ENCODE data around the gene DPCD. TPM values are rescaled to one million over a fixed set of nuclear protein-coding genes. Genes with fewer than 3 reads are reported as not detected.
A peak's percentile ranks its signal among the peaks of the same experiment; 100 is the strongest.

DPCD gene
- polyA plus RNA-seq, 1 of the 3 experiments (the other 2 are of a cell fraction), result 106 TPM

GRCh38 chr10:101575580-101576210, 12.4 kb upstream of the DPCD start:
- no peak overlapping the region for H2AFZ ChIP-seq (ENCODE audit: low read depth)
- H3K4me1 ChIP-seq (ENCODE audit: control insufficient read depth in 1 of 2, insufficient read depth in 2 of 2, low read depth in 1 of 2, low read length in 1 of 2), result peaks cover 0 to 5% of the 10 kb centered on the region in 2 experiments; a peak in 1 of 4 replicates
- 89% methylated on average over 6 of the region's 7 CpGs for WGBS (ENCODE audit: low lambda C conversion rate)
- H3K9ac ChIP-seq, result no peak overlapping the region
- H3K4me3 ChIP-seq (ENCODE audit: low read depth in 2 of 2, low read length in 1 of 2), result no peak overlapping the region
- H3K27me3 ChIP-seq (ENCODE audit: insufficient read depth), result no peaks in the 10 kb centered on the region
- no peaks in the 10 kb centered on the region for H3K9me2 ChIP-seq
- H3K4me2 ChIP-seq, result no peak overlapping the region
- H3F3A ChIP-seq (replicated peaks; ENCODE audit: insufficient read depth), result no peaks in the 10 kb centered on the region
- POLR2A ChIA-PET, result interaction anchor here (0.6 kb wide), 2 partner anchors 118 to 364 kb away, joined by 3 read pairs; no protein-coding TSS in a partner anchor
- no peak overlapping the region for H3K27ac ChIP-seq (ENCODE audit: low read depth in 2 of 2, low read length in 1 of 2)
- CTCF ChIA-PET, result interaction anchor here (0.9 to 4.1 kb wide), 4 partner anchors 11 to 361 kb away, joined by 3 to 26 read pairs (median 4); partner anchors contain the start of genes DPCD and POLL
- H3K36me3 ChIP-seq (replicated peaks in 1 of 2; ENCODE audit: control insufficient read depth in 1 of 2, insufficient read depth in 2 of 2, low read length in 1 of 2), result peaks cover 0 to 20% of the 10 kb centered on the region in 2 experiments
- TF ChIP-seq RCOR1 (IDR thresholded peaks at IDR 0.05; ENCODE audit: low read length) (no peak), USF1 (IDR thresholded peaks at IDR 0.05; ENCODE audit: borderline replicate concordance, low read depth) (no peak), TEAD4 (IDR thresholded peaks at IDR 0.05; ENCODE audit: borderline replicate concordance, insufficient read depth) (no peak), REST (IDR thresholded peaks at IDR 0.05; ENCODE audit: low read depth, low read length) (no peak), SIN3A (IDR thresholded peaks at IDR 0.05; ENCODE audit: borderline replicate concordance, low read depth, low read length) (no peak), YY1 (IDR thresholded peaks at IDR 0.05; ENCODE audit: low read depth) (no peak), FOXJ3 (CRISPR knock-in tag; IDR thresholded peaks at IDR 0.05) (no peak), JUND (IDR thresholded peaks at IDR 0.05) (no peak), MXI1 (IDR thresholded peaks at IDR 0.05; ENCODE audit: low read depth, low read length) (no peak), NRF1 (IDR thresholded peaks at IDR 0.05; ENCODE audit: low read depth, low read length) (no peak), POLR2AphosphoS5 (IDR thresholded peaks at IDR 0.05; ENCODE audit: low read depth, low read length) (no peak), RXRA (IDR thresholded peaks at IDR 0.05; ENCODE audit: borderline replicate concordance, low read depth) (no peak), FOSL2 (IDR thresholded peaks at IDR 0.05; ENCODE audit: borderline replicate concordance, low read depth) (no peak), TAF1 (IDR thresholded peaks at IDR 0.05; ENCODE audit: borderline replicate concordance, low read depth, low read length) (no peak)
- TF ChIP-seq, protein P1, sequence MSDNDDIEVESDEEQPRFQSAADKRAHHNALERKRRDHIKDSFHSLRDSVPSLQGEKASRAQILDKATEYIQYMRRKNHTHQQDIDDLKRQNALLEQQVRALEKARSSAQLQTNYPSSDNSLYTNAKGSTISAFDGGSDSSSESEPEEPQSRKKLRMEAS (IDR thresholded peaks at IDR 0.05; ENCODE audit: low read depth), result no peak
- H4K20me1 ChIP-seq (ENCODE audit: insufficient read depth), result no peaks in the 10 kb centered on the region
- no peaks in the 10 kb centered on the region for H3K9me3 ChIP-seq
- H3K79me2 ChIP-seq (ENCODE audit: insufficient read depth), result no peaks in the 10 kb centered on the region
- DNase-seq, result peak; percentile 18

Data from SK-N-SH (cell line).